HEK293T (cell line): ENCODE measurements around the gene UGT3A1.
A peak's percentile ranks its signal among the peaks of the same experiment; 100 is the strongest.

Experiments
- CTCF ChIA-PET: fragments of 350-600 bp; formaldehyde crosslinking; extraction: SDS; loops from one replicate; lab custom pipeline; 2021; ENCODE audit warnings: antibody characterized with exemption, inconsistent platforms; lab: Yijun Ruan, JAX
- POLR2A ChIA-PET: fragments of 350-600 bp; formaldehyde crosslinking; extraction: SDS; loops from one replicate; lab custom pipeline; 2020; ENCODE audit warnings: antibody characterized with exemption, inconsistent platforms; lab: Yijun Ruan, JAX
- DNase-seq: peaks from one replicate; pipeline ENCODE4 v3.0.0; 2012; ENCODE audit warnings: mixed read lengths; ENCODE audit errors: extremely low spot score
- ARNT ChIP-seq: fragments of 450-650 bp; IDR thresholded peaks from 2 replicates; pipeline ENCODE4 v1.6.1; 2017; ENCODE audit warnings: mild to moderate bottlenecking
- BHLHE40 ChIP-seq: fragments of 450-650 bp; IDR thresholded peaks from 2 replicates; pipeline ENCODE4 v1.6.1; 2016; ENCODE audit warnings: mild to moderate bottlenecking, moderate library complexity, borderline replicate concordance
- CTBP1 ChIP-seq: fragments of 450-650 bp; IDR thresholded peaks from 2 replicates; pipeline ENCODE4 v1.6.1; 2016; ENCODE audit warnings: borderline replicate concordance
- ELF4 ChIP-seq: fragments of 450-650 bp; IDR thresholded peaks from 2 replicates; pipeline ENCODE4 v1.6.1; 2017; ENCODE audit warnings: antibody characterized with exemption
- FOXA1 ChIP-seq: fragments of 450-650 bp; IDR thresholded peaks from 2 replicates; pipeline ENCODE4 v1.6.1; 2016; ENCODE audit warnings: mild to moderate bottlenecking
- FOXK2 ChIP-seq: fragments of 450-650 bp; IDR thresholded peaks from 2 replicates; pipeline ENCODE4 v1.6.1; 2016; ENCODE audit warnings: mild to moderate bottlenecking
- FOXM1 ChIP-seq: fragments of 450-650 bp; IDR thresholded peaks from 2 replicates; pipeline ENCODE4 v1.6.1; 2017; ENCODE audit warnings: mild to moderate bottlenecking, borderline replicate concordance
- HDGF ChIP-seq: fragments of 450-650 bp; IDR thresholded peaks from 2 replicates; pipeline ENCODE4 v1.6.1; 2017; ENCODE audit warnings: antibody characterized with exemption, borderline replicate concordance
- L3MBTL2 ChIP-seq: fragments of 450-650 bp; conservative IDR thresholded peaks from 2 replicates; pipeline ENCODE4 v1.6.1; 2016; ENCODE audit warnings: mild to moderate bottlenecking
- LEF1 ChIP-seq: fragments of 450-650 bp; IDR thresholded peaks from 2 replicates; pipeline ENCODE4 v1.6.1; 2017; ENCODE audit warnings: mild to moderate bottlenecking, borderline replicate concordance
- NFRKB ChIP-seq: fragments of 450-650 bp; IDR thresholded peaks from 2 replicates; pipeline ENCODE4 v1.6.1; 2016; ENCODE audit warnings: mild to moderate bottlenecking, moderate library complexity
- PKNOX1 ChIP-seq: fragments of 450-650 bp; IDR thresholded peaks from 2 replicates; pipeline ENCODE4 v1.6.1; 2016
- SP1 ChIP-seq: fragments of 450-650 bp; IDR thresholded peaks from 2 replicates; pipeline ENCODE4 v1.6.1; 2017
- SUZ12 ChIP-seq: fragments of 450-650 bp; IDR thresholded peaks from 2 replicates; pipeline ENCODE4 v1.6.1; 2016; ENCODE audit warnings: mild to moderate bottlenecking
- TARDBP ChIP-seq: fragments of 450-650 bp; IDR thresholded peaks from 2 replicates; pipeline ENCODE4 v1.6.1; 2016
- ZNF384 ChIP-seq: fragments of 450-650 bp; IDR thresholded peaks from 2 replicates; pipeline ENCODE4 v1.6.1; 2016

UGT3A1 gene

GRCh38 chr5:35922468-35922867 lies 68.7 kb downstream of the UGT3A1 start:
- ChIA-PET POLR2A (no interaction called here), CTCF (no interaction called here)
- DNase-seq: no peak
- TF ChIP-seq ELF4 (no peak), PKNOX1 (no peak), CTBP1 (no peak), FOXA1 (no peak), SUZ12 (no peak), BHLHE40 (no peak), FOXM1 (no peak), HDGF (no peak), ZNF384 (no peak), SP1 (no peak), ARNT (no peak), TARDBP (no peak), NFRKB (no peak), FOXK2 (no peak), LEF1 (no peak), L3MBTL2 (no peak)

GRCh38 chr5:35921930-35922329 lies 69.3 kb downstream of the UGT3A1 start:
- ChIA-PET CTCF (no interaction called here), POLR2A (no interaction called here)
- TF ChIP-seq FOXA1 (no peak), ZNF384 (no peak), L3MBTL2 (no peak), ARNT (no peak), TARDBP (no peak), FOXK2 (no peak), SUZ12 (no peak), CTBP1 (no peak), SP1 (no peak), LEF1 (no peak), FOXM1 (no peak), HDGF (no peak), PKNOX1 (no peak), ELF4 (no peak), NFRKB (no peak), BHLHE40 (no peak)
- no peak for DNase-seq

GRCh38 chr5:35920890-35921289 lies 70.3 kb downstream of the UGT3A1 start:
- no peak for TF ChIP-seq ARNT
- TF ChIP-seq CTBP1: no peak
- TF ChIP-seq PKNOX1: no peak
- no peak for TF ChIP-seq LEF1
- no peak for TF ChIP-seq TARDBP
- TF ChIP-seq L3MBTL2: no peak
- TF ChIP-seq FOXM1: no peak
- no peak for TF ChIP-seq NFRKB
- TF ChIP-seq SP1: no peak
- TF ChIP-seq ZNF384: no peak
- TF ChIP-seq SUZ12: no peak
- no peak for TF ChIP-seq FOXK2
- no peak for TF ChIP-seq FOXA1
- TF ChIP-seq ELF4: no peak
- no peak for TF ChIP-seq BHLHE40
- no peak for TF ChIP-seq HDGF
- POLR2A ChIA-PET: no interaction called here
- peak; percentile 18 for DNase-seq
- CTCF ChIA-PET: no interaction called here

GRCh38 chr5:35919191-35919590 lies 72.0 kb downstream of the UGT3A1 start:
- CTCF ChIA-PET: no interaction called here
- no peak for TF ChIP-seq NFRKB
- no peak for TF ChIP-seq SP1
- TF ChIP-seq TARDBP: no peak
- no peak for TF ChIP-seq L3MBTL2
- no peak for TF ChIP-seq LEF1
- no peak for TF ChIP-seq CTBP1
- TF ChIP-seq SUZ12: no peak
- TF ChIP-seq ARNT: no peak
- TF ChIP-seq ZNF384: no peak
- no peak for TF ChIP-seq ELF4
- TF ChIP-seq FOXA1: no peak
- TF ChIP-seq FOXM1: no peak
- no peak for TF ChIP-seq BHLHE40
- no peak for TF ChIP-seq HDGF
- no peak for TF ChIP-seq FOXK2
- TF ChIP-seq PKNOX1: no peak
- DNase-seq: no peak
- POLR2A ChIA-PET: no interaction called here

- DNase-seq: no peak
- ChIA-PET POLR2A (no interaction called here), CTCF (interaction anchor here (0.6 kb wide), 1 partner anchor 1478 kb away, joined by 5 read pairs; no protein-coding TSS in a partner anchor)
These were observed 82.4 kb downstream of the UGT3A1 start for GRCh38 chr5:35908814-35909213.

More at GRCh38 chr5:35908814-35909213, 82.4 kb downstream of the UGT3A1 start:
- TF ChIP-seq ARNT (no peak), NFRKB (no peak), SUZ12 (no peak), FOXA1 (no peak), LEF1 (no peak), SP1 (no peak), TARDBP (no peak), CTBP1 (no peak), FOXK2 (no peak), FOXM1 (no peak), HDGF (no peak), BHLHE40 (no peak), ZNF384 (no peak), L3MBTL2 (no peak), ELF4 (no peak), PKNOX1 (no peak)
